ENCODE results near the gene CORIN.
"Not testable (repeated sequence)": the region's sequence is repeated elsewhere in the genome, so short reads cannot be mapped to it uniquely, and the experiment has no call there.

CORIN gene

GRCh38 chr4:47694322-47694721, 143.5 kb downstream of the CORIN start:
- POLR2A ChIA-PET, result no interaction called here
- no peak for TF ChIP-seq CTCF (IDR thresholded peaks at IDR 0.05; ENCODE audit: insufficient read depth, low read length, missing control alignments)
- CTCF ChIA-PET, result interaction anchor here (1.0 to 3.1 kb wide), 6 partner anchors 8 to 146 kb away, joined by 3 to 16 read pairs (median 6); no protein-coding TSS in a partner anchor
- DNase-seq (ENCODE audit: low read depth, low spot score), result no peak
- H3K4me3 ChIP-seq (ENCODE audit: low read depth, low read length), result no peak overlapping the region

GRCh38 chr4:47692691-47693090, 145.2 kb downstream of the CORIN start:
- no peak overlapping the region for H3K4me3 ChIP-seq (ENCODE audit: low read depth, low read length)
- no peak for DNase-seq (ENCODE audit: low read depth, low spot score)
- no peak for TF ChIP-seq CTCF (IDR thresholded peaks at IDR 0.05; ENCODE audit: insufficient read depth, low read length, missing control alignments)
- POLR2A ChIA-PET, result no interaction called here
- CTCF ChIA-PET, result interaction anchor here (2.0 to 3.1 kb wide), 4 partner anchors 12 to 147 kb away, joined by 6 to 16 read pairs (median 8); no protein-coding TSS in a partner anchor

GRCh38 chr4:47691757-47692383, 146.0 kb downstream of the CORIN start:
- H3K4me3 ChIP-seq (ENCODE audit: low read depth, low read length); DNase-seq (ENCODE audit: low read depth, low spot score); POLR2A ChIA-PET: not testable (repeated sequence)
- CTCF ChIA-PET, result interaction anchor here (2.1 to 2.5 kb wide), 3 partner anchors 9 to 145 kb away, joined by 6 to 13 read pairs (median 10); no protein-coding TSS in a partner anchor

- TF ChIP-seq CTCF (IDR thresholded peaks at IDR 0.05; ENCODE audit: insufficient read depth, low read length, missing control alignments), result no peak
- DNase-seq (ENCODE audit: low read depth, low spot score), result no peak
- CTCF ChIA-PET, result interaction anchor here (1.1 to 6.9 kb wide), 5 partner anchors 8 to 243 kb away, joined by 3 to 42 read pairs (median 10); no protein-coding TSS in a partner anchor
- no peak overlapping the region for H3K4me3 ChIP-seq (ENCODE audit: low read depth, low read length)
- POLR2A ChIA-PET, result no interaction called here
These were observed 147.3 kb downstream of the CORIN start for GRCh38 chr4:47690611-47691010.

GRCh38 chr4:47686294-47686872, 151.5 kb downstream of the CORIN start:
- DNase-seq (ENCODE audit: low read depth, low spot score), result no peak
- ChIA-PET CTCF (interaction anchor here (0.6 to 6.9 kb wide), 16 partner anchors 8 to 247 kb away, joined by 3 to 42 read pairs (median 4); no protein-coding TSS in a partner anchor), POLR2A (no interaction called here)
- peak; percentile 64 for TF ChIP-seq CTCF (IDR thresholded peaks at IDR 0.05; ENCODE audit: insufficient read depth, low read length, missing control alignments)
- H3K4me3 ChIP-seq (ENCODE audit: low read depth, low read length), result no peak overlapping the region

- TF ChIP-seq CTCF (IDR thresholded peaks at IDR 0.05; ENCODE audit: insufficient read depth, low read length, missing control alignments), result no peak
- no peak overlapping the region for H3K4me3 ChIP-seq (ENCODE audit: low read depth, low read length)
- DNase-seq (ENCODE audit: low read depth, low spot score), result no peak
- CTCF ChIA-PET, result interaction anchor here (0.8 to 8.7 kb wide), 5 partner anchors 9 to 257 kb away, joined by 3 to 58 read pairs (median 6); partner anchors contain the start of gene CORIN
- POLR2A ChIA-PET, result no interaction called here
These were observed 162.1 kb downstream of the CORIN start for GRCh38 chr4:47675806-47676205.

All from AG04449 (cell line).